Muscle of arm (tissue), 14 donors: ENCODE results near the gene NPIPB8. TPM values are rescaled to one million over a fixed set of nuclear protein-coding genes. Genes with fewer than 3 reads are reported as not detected.
"Not testable (repeated sequence)": the region's sequence is repeated elsewhere in the genome, so short reads cannot be mapped to it uniquely, and the experiment has no call there.

Source experiments
- DNase-seq: peaks from one replicate; pipeline ENCODE4 v3.0.0-alpha.2; 2013
- long read RNA-seq, 11 donors: transcript quantifications; one replicate each; lab custom pipeline, GENCODE V29; 2026
- polyA plus RNA-seq, 12 donors: library from polyadenylated mRNA; unstranded; fragments of 120-200 nt; gene quantifications; one replicate each; pipeline ENCODE4 v1.2.1, GENCODE V29; 2013; ENCODE audit not compliant: insufficient read length in 12 of 12

The NPIPB8 gene
- under 1 TPM in 6 of 12 donors, not detected in 6; 0.11 to 0.67 (median 0.42) TPM for polyA plus RNA-seq
- long read RNA-seq, donor 1: 0 reads
- long read RNA-seq, donor 2: 0 reads
- long read RNA-seq, donor 3: 0 reads
- long read RNA-seq, donor 4: 0 reads
- long read RNA-seq, donor 5: 0 reads
- long read RNA-seq, donor 6: 0 reads
- long read RNA-seq, donor 7: 0 reads
- long read RNA-seq, donor 8: 0 reads
- long read RNA-seq, donor 9: 0 reads
- long read RNA-seq, donor 10: 0 reads
- long read RNA-seq, donor 11: 0 reads

- not testable (repeated sequence) for DNase-seq
Observed at GRCh38 chr16:28637765-28638164, at the start of gene NPIPB8. Gene NPIPB8 (plus strand): TSS chr16:28638065. CDS start chr16:28638361, 296 bp downstream.

DNA sequence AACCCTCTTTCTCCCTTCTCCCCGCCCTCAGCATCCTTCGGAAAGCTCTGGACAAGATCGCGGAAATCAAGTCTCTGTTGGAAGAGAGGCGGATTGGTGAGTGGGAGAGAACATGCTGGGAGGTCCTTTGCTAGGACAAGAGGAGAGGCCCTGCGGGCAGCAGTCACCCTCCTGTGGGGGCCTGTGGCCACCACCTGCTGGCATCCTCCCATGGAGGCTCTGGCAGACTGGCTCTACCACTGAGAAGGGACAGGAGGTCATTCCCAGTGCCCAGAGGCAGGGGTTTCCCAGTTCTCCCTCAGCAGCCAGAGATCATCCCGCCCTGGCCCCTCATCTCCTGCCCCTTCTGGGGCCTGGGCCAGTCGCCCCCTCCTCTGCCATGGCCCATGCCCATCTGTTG is 48.8 kb upstream of the NPIPB8 start:
- no peak for DNase-seq

DNA sequence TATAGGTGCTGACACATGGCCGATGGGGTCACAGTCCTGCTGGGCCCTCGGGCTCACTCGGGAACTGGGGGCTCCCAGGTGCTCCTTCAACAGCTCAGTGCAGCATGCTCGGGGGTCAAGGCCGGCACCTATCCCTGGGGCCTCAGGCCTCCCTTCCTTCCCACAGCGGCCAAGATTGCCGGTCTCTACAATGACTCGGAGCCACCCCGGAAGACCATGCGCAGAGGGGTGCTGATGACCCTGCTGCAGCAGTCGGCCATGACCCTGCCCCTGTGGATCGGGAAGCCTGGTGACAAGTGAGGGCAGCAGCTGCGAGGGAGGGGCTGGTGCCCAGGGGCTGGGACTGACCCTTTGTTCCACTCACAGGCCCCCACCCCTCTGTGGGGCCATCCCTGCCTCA is 47.9 kb upstream of the NPIPB8 start:
- no peak for DNase-seq

- no peak for DNase-seq
Observed at GRCh38 chr16:28590384-28591340, 47.2 kb upstream of the NPIPB8 start.

- DNase-seq: no peak
Observed at GRCh38 chr16:28591355-28591754, 46.5 kb upstream of the NPIPB8 start.

DNA sequence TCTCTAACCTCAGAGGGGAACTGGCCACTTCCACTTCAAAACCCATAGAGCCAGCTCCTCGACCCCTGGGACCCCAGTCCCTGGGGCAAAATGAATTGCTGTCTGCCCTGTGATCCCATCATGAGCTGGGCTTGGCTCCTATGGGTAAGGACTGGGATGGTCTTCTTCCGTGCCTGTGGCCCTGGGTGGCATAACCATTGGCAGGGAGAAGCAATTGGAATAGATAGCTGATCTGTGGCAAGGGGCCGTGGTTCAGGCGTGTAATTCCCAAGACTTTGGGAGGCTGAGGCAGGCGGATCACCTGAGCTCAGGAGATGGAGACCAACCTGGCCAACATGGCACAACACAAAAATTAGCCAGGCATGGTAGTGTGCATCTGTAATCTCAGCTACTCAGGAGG is 45.4 kb upstream of the NPIPB8 start:
- no peak for DNase-seq

DNA sequence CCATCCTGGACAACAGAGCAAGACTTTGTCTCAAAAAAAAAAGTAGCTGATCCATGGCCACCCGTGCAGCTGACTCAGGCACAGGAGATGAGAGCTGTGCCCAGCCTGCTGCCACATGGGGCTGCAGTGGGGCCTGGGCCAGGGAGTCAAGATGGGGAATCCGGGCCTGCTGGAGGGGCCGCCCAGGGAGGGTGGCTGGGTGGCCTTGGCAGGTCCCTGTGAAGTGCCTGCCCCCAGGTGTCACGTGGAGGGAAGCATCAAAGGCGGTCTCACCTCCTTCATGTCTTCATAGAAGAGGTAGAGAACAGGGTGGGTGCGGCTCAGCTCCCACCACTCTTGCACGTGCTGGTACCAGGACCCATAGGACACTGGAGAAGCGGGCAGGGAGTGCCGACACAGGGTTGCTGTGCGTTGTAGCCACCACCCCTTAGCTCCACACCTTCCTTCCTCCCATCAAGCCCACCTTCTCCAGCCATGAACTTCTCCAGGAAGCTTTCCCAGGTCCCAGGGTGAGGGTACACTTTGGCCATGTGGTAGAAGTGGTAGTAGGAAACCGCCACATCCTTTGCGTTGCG is 44.8 kb upstream of the NPIPB8 start:
- DNase-seq: no peak

DNA sequence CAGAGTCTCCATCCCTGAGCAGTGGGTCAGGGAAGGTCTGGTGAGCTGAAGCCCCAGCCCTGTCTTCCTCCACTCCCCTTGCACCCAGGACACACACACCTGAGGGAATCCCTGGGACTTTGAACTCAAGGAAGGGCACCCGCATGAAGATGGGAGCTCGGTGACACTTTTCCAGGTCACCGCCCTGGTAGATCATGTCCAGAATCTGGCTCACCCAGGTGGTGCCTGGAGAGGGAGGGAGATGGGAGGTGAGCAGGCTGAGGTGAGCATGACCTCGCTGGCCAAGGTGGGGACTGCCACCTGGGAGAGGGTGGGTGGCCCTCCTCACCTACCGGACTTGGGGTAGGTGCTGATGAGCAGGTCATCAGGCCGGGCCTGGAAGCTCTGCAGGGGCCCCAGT is 42.4 kb upstream of the NPIPB8 start:
- not testable (repeated sequence) for DNase-seq

- no peak for DNase-seq
Observed at GRCh38 chr16:28596115-28596630, 41.7 kb upstream of the NPIPB8 start.

DNA sequence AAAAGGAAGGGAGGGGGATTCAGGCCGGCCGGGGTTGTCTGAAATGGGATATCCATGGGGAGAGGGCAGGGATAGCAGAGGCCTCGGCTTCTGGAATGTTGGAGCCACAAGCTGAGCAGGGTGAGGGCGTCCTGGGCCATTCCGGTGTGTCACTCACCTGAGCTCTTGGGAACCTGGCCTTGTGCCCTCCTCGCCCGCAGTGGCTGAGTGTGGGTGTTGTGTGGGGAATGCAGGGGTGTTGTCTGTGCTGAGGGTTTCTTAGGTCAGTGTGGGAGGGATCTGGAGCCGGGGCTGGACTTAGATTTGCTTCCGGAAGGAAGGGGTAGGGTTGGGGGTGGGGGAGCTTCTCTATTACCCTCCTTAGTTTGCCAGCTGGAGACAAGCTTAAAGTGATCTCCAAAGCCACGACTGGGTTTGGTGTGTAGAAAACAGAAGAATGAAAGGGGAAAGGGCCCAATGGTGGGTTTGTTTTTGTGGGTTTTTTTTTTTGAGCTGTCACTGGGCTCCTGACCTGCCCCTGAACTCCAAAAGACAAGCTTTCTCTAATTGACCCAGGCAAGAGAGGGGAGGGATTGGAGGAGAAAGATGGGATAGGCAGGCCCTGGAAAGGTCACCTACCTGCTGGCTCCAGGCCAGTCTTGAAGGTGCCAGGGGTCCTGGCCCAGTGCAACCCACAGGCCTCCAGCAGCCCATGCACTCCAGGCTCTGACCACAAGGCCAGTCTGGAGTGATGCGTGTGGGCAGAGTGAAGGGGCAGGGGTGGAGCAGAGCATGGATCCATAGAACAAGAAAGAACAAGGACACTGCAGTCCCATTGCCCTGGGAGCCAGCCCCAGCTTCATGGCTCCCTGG is 40.8 kb upstream of the NPIPB8 start, which contains the start of gene SULT1A2:
SULT1A2 (minus strand) TSS at position 211 of the 852 bp plus-strand sequence. CDS start 1,120 bp downstream, outside the sequence.
- no peak for DNase-seq

- DNase-seq: no peak
Observed at GRCh38 chr16:28597692-28598261, 40.1 kb upstream of the NPIPB8 start.

DNA sequence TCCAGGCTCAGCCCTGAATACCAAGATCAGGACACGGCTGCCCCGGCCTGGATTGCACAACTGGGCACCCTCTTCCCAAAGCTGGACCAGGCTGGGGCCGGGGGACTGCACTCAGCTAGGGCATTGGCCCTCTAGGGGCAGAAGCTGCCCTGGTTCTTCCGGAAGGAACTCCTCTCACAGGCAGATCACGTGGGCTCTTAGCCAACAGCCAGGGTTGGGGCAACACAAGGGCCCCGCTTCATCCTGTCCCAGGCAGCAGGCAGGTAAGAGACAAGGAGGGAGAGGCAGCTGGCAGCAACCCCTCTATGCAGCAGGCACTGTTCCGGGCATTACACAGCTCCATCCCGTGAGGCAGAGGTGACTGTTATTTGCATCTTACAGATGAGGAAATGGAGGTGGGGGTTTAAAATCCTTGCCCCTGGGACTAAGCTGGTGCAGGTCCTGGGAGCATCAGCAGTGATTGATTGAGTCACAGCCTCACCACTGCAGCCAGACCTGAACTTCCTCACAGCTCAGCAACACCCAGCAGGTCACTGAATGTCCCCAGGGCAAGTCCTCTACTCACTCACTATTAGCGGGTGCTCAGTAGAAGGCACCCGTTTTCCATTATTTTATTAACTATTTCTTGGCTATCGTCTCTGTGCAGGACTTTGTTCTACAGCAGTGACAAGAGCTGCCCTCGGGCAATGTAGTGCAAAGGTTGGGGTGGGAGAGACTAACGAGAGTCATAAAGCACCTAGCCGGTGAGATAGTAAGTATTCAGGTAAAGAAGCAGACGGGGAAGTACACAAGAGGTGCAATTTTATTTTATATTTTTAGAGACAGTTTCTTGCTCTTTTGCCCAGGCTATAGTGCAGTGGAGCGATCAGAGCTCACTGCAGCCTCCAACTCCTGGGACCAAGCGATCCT is 38.2 kb upstream of the NPIPB8 start:
- not testable (repeated sequence) for DNase-seq

GRCh38 chr16:28600965-28601364 is 36.9 kb upstream of the NPIPB8 start:
- not testable (repeated sequence) for DNase-seq

- DNase-seq: not testable (repeated sequence)
Observed at GRCh38 chr16:28601589-28601988, 36.3 kb upstream of the NPIPB8 start.

DNA sequence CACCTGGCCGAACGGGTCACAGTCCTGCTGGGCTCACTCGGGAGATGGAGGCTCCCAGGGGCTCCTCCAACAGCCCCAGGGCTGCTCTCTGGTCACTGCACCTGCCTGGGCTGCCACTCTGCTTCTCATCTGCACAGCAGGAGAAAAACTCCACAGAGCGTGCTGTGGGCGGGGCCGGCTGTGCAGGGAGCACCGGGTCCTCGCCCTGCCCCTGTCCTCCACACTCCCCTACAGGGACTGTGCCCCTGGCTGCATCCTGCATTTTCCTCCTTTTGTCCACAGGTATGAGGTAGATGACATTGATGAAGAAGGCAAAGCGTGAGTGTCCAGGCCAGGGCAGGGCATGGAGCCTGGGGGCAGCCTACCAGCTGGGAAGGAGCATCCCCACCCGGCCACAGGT is 35.8 kb upstream of the NPIPB8 start:
- not testable (repeated sequence) for DNase-seq

DNA sequence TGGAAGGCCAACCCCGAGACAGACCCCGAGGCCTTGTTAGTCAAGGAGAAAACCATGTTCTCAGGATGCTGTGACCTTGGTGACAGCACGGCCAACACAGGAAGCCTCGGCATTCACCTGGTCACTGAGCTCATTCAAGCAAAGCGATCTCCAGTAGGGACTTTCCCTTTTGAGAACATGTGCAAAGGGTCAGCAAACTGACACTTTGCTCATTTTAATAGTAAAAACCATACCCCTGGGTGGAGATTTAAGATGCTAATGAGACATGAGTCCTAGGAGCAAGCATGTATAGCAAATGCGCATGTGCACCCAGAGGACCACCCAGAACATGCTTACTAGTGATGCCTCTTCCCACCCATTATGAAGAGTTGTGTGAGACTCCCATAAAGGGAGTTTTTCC is 35.3 kb upstream of the NPIPB8 start:
- DNase-seq: no peak

- no peak for DNase-seq
Observed at GRCh38 chr16:28603381-28604185, 34.3 kb upstream of the NPIPB8 start.

DNA sequence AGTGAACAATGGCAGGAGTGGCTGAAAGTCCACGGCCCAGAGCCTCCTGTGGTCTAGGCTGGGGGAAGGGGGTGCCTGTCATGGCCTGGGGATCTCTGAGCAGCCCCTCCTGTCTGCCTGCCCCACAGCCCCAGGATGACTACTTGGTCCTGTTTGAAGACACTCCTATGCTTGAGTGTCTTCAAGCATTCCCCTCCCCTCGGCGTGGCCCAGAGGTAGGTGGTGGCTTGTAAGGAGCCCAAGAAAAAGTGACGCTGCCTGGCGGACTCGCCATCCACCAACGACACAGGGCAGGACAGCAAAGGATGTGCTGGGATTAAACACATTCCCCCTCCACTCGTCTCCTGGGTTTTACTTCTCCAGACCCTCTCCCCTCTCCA is 33.7 kb upstream of the NPIPB8 start:
- no peak for DNase-seq
